Esophagus muscularis mucosa (tissue), 4 donors: ENCODE results near the gene TOGARAM2. TPM values are rescaled to one million over a fixed set of nuclear protein-coding genes. Genes with fewer than 3 reads are reported as not detected.

Experiments used
- DNase-seq: peaks from one replicate; pipeline ENCODE4 v3.0.0-alpha.2; 2017; ENCODE audit errors: extremely low spot score
- H3K27ac ChIP-seq, 4 donors: fragments of 200-600 bp; sonication (generic); replicated peaks in 1 of 4; 1 replicate in 3 of 4; 2 replicates in 1 of 4; pipeline ENCODE4 v1.5.1; 2016 to 2019; ENCODE audit warnings: mild to moderate bottlenecking in 1 of 4
- H3K27me3 ChIP-seq, 4 donors: fragments of 200-600 bp; sonication (generic); one replicate each; pipeline versions ENCODE4 v1.5.1 to v1.6.0; 2016 to 2019
- H3K36me3 ChIP-seq, 4 donors: fragments of 200-600 bp; sonication (generic); one replicate each; pipeline ENCODE4 v1.5.1; 2016 to 2019
- H3K4me1 ChIP-seq, 4 donors: fragments of 200-600 bp; sonication (generic); one replicate each; pipeline ENCODE4 v1.5.1; 2016 to 2019
- H3K4me3 ChIP-seq, 4 donors: fragments of 200-600 bp; sonication (generic); 1 replicate in 2 of 4; 2 replicates in 2 of 4; pipeline ENCODE4 v1.5.1; 2016 to 2019; ENCODE audit warnings: mild to moderate bottlenecking in 4 of 4, moderate library complexity in 1 of 4
- H3K9me3 ChIP-seq, 4 donors: fragments of 200-600 bp; sonication (generic); 1 replicate in 3 of 4; 2 replicates in 1 of 4; pipeline ENCODE4 v1.5.1; 2016 to 2019
- EP300 ChIP-seq: sonication (generic); formaldehyde crosslinking; IDR thresholded peaks from one replicate; pipeline ENCODE4 v1.6.1; 2017; ENCODE audit warnings: antibody characterized with exemption
- POLR2A ChIP-seq: fragments of 450-650 bp; IDR thresholded peaks from one replicate; pipeline ENCODE4 v1.6.1; 2017; ENCODE audit warnings: antibody characterized with exemption, moderate library complexity, mild to moderate bottlenecking, low read depth
- POLR2AphosphoS5 ChIP-seq, 2 donors: sonication (generic); formaldehyde crosslinking; IDR thresholded peaks; one replicate each; pipeline ENCODE4 v1.6.1; 2017; ENCODE audit warnings: antibody characterized with exemption in 2 of 2
- WGBS: methylation state at CpG from one replicate; pipeline ENCODE4 v1.1.5; 2018; 5-methylcytosine and 5-hydroxymethylcytosine counted together
- intact Hi-C: fragments of 100-400 bp; cut with DNase I; formaldehyde crosslinking; loops from one replicate; pipeline ENCODE4 v1.15.1; 2023
- total RNA-seq, 4 donors: library from RNA; depleted of rRNA; stranded (reverse); fragments of >200 nt; gene quantifications; one replicate each; pipeline versions ENCODE4 v1.1.0 to v1.2.1, GENCODE V29; 2016
- TF ChIP-seq, protein P1 (sequence below), 3 experiments: fragments of 200-600 bp in 2 of 3; fragments of 450-650 bp in 1 of 3; sonication (generic) in 2 of 3; IDR thresholded peaks; one replicate each; pipeline ENCODE4 v1.5.1; 2017 to 2019; ENCODE audit warnings: antibody characterized with exemption in 3 of 3, mild to moderate bottlenecking in 2 of 3, moderate library complexity in 1 of 3

TOGARAM2 gene
- total RNA-seq, 4 donors from 2014 or later: 0.57 to 0.99 (median 0.77) TPM

GRCh38 chr2:28948160-28948559, 32.9 kb upstream of the TOGARAM2 start:
- no peaks in the 10 kb centered on the region for H3K9me3 ChIP-seq
- no peak for DNase-seq
- intact Hi-C loops: no loop called here
- TF ChIP-seq EP300 (no peak), POLR2A (no peak), POLR2AphosphoS5 (IDR thresholded peaks at IDR 0.05) (no peak)
- TF ChIP-seq, protein P1, sequence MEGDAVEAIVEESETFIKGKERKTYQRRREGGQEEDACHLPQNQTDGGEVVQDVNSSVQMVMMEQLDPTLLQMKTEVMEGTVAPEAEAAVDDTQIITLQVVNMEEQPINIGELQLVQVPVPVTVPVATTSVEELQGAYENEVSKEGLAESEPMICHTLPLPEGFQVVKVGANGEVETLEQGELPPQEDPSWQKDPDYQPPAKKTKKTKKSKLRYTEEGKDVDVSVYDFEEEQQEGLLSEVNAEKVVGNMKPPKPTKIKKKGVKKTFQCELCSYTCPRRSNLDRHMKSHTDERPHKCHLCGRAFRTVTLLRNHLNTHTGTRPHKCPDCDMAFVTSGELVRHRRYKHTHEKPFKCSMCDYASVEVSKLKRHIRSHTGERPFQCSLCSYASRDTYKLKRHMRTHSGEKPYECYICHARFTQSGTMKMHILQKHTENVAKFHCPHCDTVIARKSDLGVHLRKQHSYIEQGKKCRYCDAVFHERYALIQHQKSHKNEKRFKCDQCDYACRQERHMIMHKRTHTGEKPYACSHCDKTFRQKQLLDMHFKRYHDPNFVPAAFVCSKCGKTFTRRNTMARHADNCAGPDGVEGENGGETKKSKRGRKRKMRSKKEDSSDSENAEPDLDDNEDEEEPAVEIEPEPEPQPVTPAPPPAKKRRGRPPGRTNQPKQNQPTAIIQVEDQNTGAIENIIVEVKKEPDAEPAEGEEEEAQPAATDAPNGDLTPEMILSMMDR (IDR thresholded peaks at IDR 0.05): no peak
- peaks cover 4 to 19% (median 15%) of the 10 kb centered on the region in 4 donors for H3K4me1 ChIP-seq
- peaks cover 20 to 65% (median 52%) of the 10 kb centered on the region in 4 donors for H3K36me3 ChIP-seq
- WGBS: 87% methylated on average over 2 of the region's 2 CpGs
- H3K27me3 ChIP-seq: no peaks in the 10 kb centered on the region
- no peak overlapping the region for H3K4me3 ChIP-seq
- H3K27ac ChIP-seq: no peak overlapping the region

DNA sequence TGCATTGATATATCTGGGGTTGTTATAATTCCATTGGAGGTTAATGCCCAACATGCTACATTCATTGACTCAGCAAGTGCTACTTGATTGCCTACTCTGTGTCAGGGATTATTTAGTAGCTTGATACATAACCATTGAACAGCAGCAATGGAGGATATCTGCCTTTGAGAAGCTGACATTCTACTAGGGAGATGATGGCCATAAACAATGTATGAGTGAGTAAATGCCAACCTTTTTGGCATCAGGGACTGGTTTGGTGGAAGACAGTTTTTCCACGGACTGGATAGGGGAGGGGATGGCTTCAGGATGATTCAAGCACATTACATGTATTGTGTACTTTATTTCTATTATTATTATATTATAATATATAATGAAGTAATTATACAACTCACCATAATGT, 31.9 kb upstream of the TOGARAM2 start:
- intact Hi-C loops: no loop called here
- peaks cover 12 to 54% (median 43%) of the 10 kb centered on the region in 4 donors for H3K36me3 ChIP-seq
- 89% methylated on average over 1 of the region's 1 CpG for WGBS

DNA sequence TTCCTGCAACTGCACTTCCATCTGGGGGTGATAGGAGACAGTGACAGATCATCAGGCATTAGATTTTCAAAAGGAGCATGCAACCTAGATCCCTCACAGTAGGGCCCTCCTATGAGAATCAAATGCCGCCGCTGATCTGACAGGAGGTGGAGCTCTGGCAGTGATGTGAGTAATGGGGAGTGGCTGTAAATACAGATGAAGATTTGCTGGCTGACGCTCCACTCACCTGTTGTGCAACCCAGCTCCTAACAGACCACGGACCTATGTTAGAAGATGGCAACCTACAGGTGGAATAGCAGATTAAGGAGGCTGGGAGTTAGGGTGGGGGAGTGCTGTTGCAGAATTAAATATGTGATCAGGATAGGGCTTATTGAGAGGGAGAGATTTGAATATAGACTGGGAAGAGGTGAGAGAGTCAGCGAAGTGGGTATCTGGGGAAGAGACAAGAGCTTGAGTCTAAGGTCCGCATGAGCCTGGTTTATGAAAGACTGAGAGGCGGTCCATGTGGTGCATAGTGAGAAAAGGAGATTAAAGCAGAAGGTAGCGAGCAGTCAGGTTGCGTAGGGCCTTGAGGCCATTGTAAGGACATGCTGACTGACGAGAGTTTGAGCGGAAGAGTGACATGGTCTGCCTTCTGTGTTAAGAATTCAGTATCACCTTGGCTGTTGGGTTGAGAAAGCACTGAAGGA, 31.3 kb upstream of the TOGARAM2 start:
- TF ChIP-seq POLR2A (no peak), EP300 (no peak), POLR2AphosphoS5 (IDR thresholded peaks at IDR 0.05) (no peak)
- TF ChIP-seq, protein P1 (IDR thresholded peaks at IDR 0.05): no peak
- Histone ChIP-seq H3K27me3 (no peaks in the 10 kb centered on the region), H3K4me3 (no peak overlapping the region), H3K27ac (no peak overlapping the region), H3K4me1 (peaks cover 4 to 19% (median 15%) of the 10 kb centered on the region in 4 donors), H3K36me3 (peaks cover 6 to 49% (median 38%) of the 10 kb centered on the region in 4 donors), H3K9me3 (no peaks in the 10 kb centered on the region)
- intact Hi-C loops: no loop called here
- WGBS: 88% methylated on average over 11 of the region's 11 CpGs
- no peak for DNase-seq

More for the DNA sequence above, 31.9 kb upstream of the TOGARAM2 start:
- DNase-seq: no peak
- no peak overlapping the region for H3K27ac ChIP-seq
- H3K9me3 ChIP-seq: no peaks in the 10 kb centered on the region
- H3K4me1 ChIP-seq: peaks cover 4 to 19% (median 15%) of the 10 kb centered on the region in 4 donors
- H3K27me3 ChIP-seq: no peaks in the 10 kb centered on the region
- H3K4me3 ChIP-seq: no peak overlapping the region
- TF ChIP-seq, protein P1 (IDR thresholded peaks at IDR 0.05): no peak
- TF ChIP-seq POLR2A (no peak), EP300 (no peak), POLR2AphosphoS5 (IDR thresholded peaks at IDR 0.05) (no peak)

- peak overlapping the region in 3 of 4 donors; percentile 2 to 48 (median 42) for H3K27ac ChIP-seq
- peaks cover 4 to 19% (median 15%) of the 10 kb centered on the region in 4 donors for H3K4me1 ChIP-seq
- H3K4me3 ChIP-seq: no peak overlapping the region
- no peak for DNase-seq
- no peaks in the 10 kb centered on the region for H3K9me3 ChIP-seq
- H3K27me3 ChIP-seq: no peaks in the 10 kb centered on the region
- 96% methylated on average over 12 of the region's 12 CpGs for WGBS
- H3K36me3 ChIP-seq: peaks cover 5 to 36% (median 26%) of the 10 kb centered on the region in 4 donors
- intact Hi-C loops: no loop called here
- TF ChIP-seq, protein P1 (IDR thresholded peaks at IDR 0.05): no peak
- TF ChIP-seq POLR2AphosphoS5 (IDR thresholded peaks at IDR 0.05): no peak
- TF ChIP-seq EP300: no peak
- no peak for TF ChIP-seq POLR2A
Measured at GRCh38 chr2:28950941-28951630, 30.0 kb upstream of the TOGARAM2 start.
